NCI-H748 (cell line): ENCODE results near the gene MGAT2.
"Not testable (repeated sequence)": the region's sequence is repeated elsewhere in the genome, so short reads cannot be mapped to it uniquely, and the experiment has no call there.

ENCODE experiments used
- DNase-seq: peaks from one replicate; lab custom pipeline; 2025; ENCODE audit not compliant: unreplicated experiment; lab: John Stamatoyannopoulos, UW

MGAT2 gene

GRCh38 chr14:49620182-49621113 is at the start of gene MGAT2, which contains the start of gene RPL36AL:
MGAT2 (plus strand) TSS chr14:49620799; CDS start chr14:49621269, 470 bp downstream.
RPL36AL (minus strand) TSS chr14:49620626; CDS start chr14:49619104, 1,522 bp downstream.
- peak; percentile 98 for DNase-seq

- no peak for DNase-seq
These were observed 46.6 kb upstream of the MGAT2 start for GRCh38 chr14:49574038-49574437.

- DNase-seq: no peak
These were observed 42.5 kb upstream of the MGAT2 start for GRCh38 chr14:49578141-49578540.

GRCh38 chr14:49579841-49580240 is 40.8 kb upstream of the MGAT2 start:
- no peak for DNase-seq

- DNase-seq: no peak
These were observed 39.1 kb upstream of the MGAT2 start for GRCh38 chr14:49581209-49582112.

GRCh38 chr14:49582113-49582977 is 38.3 kb upstream of the MGAT2 start:
- DNase-seq: no peak

GRCh38 chr14:49583629-49584028 is 37.0 kb upstream of the MGAT2 start:
- DNase-seq: no peak

- no peak for DNase-seq
These were observed 36.5 kb upstream of the MGAT2 start for GRCh38 chr14:49584058-49584457.

GRCh38 chr14:49584981-49585640 is 35.5 kb upstream of the MGAT2 start:
- DNase-seq: not testable (repeated sequence)

- DNase-seq: peak; percentile 98
These were observed 34.6 kb upstream of the MGAT2 start, which contains the start of gene RPS29 for GRCh38 chr14:49585803-49586672. RPS29 (minus strand) TSS chr14:49586380; CDS start chr14:49586346, 34 bp downstream.

GRCh38 chr14:49586673-49587460 is 33.7 kb upstream of the MGAT2 start:
- DNase-seq: peak; percentile 69

- no peak for DNase-seq
These were observed 31.2 kb upstream of the MGAT2 start for GRCh38 chr14:49589387-49589786.

- no peak for DNase-seq
These were observed 27.6 kb upstream of the MGAT2 start for GRCh38 chr14:49593016-49593415.

GRCh38 chr14:49594347-49595091 is 26.1 kb upstream of the MGAT2 start:
- DNase-seq: no peak

- no peak for DNase-seq
These were observed 22.5 kb upstream of the MGAT2 start for GRCh38 chr14:49598189-49598484.

- peak; percentile 89 for DNase-seq
These were observed 21.9 kb upstream of the MGAT2 start, which contains the start of gene LRR1 for GRCh38 chr14:49598485-49599300. LRR1 (plus strand) TSS chr14:49598940; CDS start chr14:49599021, 81 bp downstream.

GRCh38 chr14:49607583-49607982 is 13.0 kb upstream of the MGAT2 start:
- no peak for DNase-seq
